ENCODE data around the gene ENC1. TPM values are rescaled to one million over a fixed set of nuclear protein-coding genes. Genes with fewer than 3 reads are reported as not detected.

Gene ENC1
- total RNA-seq, 4 donors from 2014 or later: 7.8 to 22.1 (median 12.9) TPM

DNA sequence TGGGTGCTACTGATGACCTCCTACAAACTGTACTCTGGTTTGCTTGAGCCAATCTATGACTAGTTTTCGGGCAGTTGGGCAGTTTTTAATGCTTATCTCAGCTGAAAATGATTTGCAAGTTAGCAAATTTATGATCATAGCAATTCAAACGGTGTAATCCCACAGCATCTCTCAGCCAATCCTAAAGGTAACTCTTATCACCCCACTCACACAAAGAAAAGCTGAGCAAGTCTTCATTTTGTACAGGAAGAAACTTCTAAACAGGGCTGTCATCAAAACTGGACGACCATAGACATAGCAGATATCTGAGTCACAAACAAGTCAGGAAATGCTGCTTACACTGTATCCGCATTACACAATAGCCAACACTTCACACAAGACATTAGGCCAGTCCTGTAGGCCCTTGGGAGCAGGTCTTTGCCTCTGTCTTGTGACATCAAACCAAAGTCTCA lies 2.6 kb upstream of the ENC1 start:
- TF ChIP-seq, protein P1, sequence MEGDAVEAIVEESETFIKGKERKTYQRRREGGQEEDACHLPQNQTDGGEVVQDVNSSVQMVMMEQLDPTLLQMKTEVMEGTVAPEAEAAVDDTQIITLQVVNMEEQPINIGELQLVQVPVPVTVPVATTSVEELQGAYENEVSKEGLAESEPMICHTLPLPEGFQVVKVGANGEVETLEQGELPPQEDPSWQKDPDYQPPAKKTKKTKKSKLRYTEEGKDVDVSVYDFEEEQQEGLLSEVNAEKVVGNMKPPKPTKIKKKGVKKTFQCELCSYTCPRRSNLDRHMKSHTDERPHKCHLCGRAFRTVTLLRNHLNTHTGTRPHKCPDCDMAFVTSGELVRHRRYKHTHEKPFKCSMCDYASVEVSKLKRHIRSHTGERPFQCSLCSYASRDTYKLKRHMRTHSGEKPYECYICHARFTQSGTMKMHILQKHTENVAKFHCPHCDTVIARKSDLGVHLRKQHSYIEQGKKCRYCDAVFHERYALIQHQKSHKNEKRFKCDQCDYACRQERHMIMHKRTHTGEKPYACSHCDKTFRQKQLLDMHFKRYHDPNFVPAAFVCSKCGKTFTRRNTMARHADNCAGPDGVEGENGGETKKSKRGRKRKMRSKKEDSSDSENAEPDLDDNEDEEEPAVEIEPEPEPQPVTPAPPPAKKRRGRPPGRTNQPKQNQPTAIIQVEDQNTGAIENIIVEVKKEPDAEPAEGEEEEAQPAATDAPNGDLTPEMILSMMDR (IDR thresholded peaks at IDR 0.05): no peak
- DNase-seq (ENCODE audit: low spot score): no peak
- peak; percentile 22 for ATAC-seq (ENCODE audit: low FRiP score)

DNA sequence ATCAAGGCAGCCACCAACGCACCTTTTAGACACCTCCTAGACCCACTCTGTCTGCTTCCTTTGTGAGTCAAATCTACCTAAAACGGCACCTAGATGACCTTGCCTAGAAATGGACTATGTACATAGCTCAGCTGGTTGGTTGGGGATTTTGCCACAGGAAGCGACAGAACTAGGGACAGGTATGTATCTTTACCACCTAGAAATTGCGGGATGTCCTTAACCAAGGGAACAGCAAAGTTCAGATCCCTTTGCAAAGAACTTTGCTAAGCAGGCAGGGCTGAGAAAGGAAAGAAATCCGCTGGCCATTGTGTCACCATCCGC lies 2.0 kb upstream of the ENC1 start:
- no peak for ATAC-seq (ENCODE audit: low FRiP score)
- no peak for DNase-seq (ENCODE audit: low spot score)
- TF ChIP-seq, protein P1 (IDR thresholded peaks at IDR 0.05): no peak

DNA sequence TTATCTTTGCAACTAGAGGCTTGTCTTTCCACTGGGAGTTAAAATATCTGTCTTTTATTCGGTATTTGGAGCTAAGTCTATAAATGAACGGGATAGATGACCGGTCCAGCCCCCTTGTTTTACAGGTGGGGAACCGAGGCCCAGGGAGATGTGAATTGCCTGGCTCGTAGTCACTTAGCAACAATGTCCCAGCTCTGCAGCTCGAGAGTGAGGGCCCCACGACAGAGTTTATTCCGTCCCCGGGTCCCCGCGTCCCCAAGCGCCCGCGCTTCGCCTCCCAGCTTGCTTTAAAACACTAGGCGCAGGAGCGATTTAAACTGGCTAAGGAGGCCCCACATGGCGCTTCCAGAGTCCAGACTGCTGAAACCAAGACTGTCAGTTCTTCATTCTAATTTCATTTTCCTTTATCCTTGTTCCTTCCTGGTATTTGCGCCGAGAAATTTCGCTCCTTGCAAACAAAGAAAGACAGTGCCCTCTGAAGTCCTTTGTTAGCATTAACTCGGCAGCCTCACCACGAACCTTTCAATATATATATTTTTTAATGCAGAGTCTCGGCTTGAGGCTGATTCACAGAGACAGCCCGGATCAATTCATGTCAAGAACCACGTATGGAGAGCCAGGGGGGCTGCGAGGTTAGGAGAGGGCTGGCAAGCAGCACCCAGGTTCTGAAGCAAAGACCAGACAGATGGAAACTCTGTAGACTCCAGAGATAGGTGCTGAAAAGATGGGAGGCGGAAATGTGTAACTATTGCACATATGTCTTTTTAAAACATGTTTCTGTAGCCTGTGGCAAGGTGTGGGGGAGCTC lies 1.4 kb upstream of the ENC1 start:
- peak; percentile 18 for ATAC-seq (ENCODE audit: low FRiP score)
- TF ChIP-seq, protein P1 (IDR thresholded peaks at IDR 0.05): peak in 1 of 3 donors; percentile 2
- no peak for DNase-seq (ENCODE audit: low spot score)

DNA sequence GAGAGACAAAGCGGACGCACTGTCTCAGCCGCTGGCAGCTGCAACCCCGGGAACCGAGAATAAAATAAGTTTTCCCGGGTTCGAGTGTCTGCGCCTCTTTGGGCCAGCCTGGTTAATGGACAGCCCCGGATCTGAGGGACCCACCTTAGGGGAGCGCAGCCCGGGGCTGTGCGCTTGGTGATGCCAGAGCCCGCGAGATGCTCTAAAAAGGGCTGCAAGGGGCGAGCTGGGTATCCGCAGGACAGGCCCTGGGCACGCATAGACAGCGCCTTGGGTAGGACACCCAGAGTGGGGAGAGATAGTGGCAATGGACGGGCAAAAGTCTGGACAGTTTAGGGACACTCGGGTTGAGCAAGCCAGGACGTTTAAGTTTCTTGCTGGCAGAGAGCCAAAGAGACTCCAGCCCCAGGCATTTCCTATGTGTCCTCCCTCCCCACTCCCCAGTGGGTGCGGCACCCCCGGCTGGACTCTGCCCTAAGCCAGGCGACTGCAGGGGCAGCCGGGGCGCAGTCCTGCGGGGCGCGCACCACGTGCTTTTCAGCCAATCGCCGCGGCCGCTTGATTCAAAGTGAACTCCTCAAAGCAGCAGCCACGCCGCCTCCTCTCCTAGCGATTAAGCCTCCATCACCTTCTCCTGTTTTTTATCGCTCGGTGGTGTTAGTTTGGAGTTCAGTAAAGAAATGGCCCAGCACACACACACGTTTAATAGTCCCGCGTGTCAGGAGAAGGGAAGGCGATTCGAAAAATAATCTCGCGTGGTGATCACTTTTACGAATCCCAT lies 616 bp upstream of the ENC1 start:
- TF ChIP-seq, protein P1 (IDR thresholded peaks at IDR 0.05): no peak
- peak; percentile 28 for ATAC-seq (ENCODE audit: low FRiP score)
- DNase-seq (ENCODE audit: low spot score): peak; percentile 42

DNA sequence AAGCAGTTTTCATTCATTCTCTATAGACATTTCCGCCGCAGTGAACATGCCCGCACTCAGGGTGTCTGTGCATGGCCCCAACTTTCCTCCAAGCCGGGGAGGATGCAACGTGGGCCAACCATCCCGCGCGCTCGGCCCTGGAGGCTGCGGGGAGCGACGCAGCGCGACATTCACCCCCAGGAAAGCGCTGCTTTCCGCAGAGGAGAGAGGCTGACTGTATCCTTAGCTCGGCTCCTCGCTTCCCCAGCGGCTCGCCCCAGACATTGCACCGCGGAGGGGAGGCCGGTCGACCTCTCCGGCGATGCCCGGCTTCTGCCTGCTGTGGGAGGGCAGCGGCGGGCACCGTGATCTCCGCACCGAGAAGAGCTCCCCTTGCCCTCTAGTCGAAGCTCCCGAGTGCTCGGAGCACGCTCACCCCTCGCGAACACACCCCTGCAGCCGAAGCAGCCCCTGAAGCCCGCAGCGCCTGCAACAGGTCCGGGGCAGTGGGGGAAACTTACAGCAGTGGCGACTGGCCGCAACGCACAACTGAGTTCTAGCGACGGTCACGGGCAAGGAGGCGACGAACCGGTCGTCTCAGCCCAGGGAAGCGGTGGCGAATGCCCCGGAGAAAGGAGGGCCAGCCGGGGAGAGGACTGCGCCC lies 600 bp downstream of the ENC1 start:
- DNase-seq (ENCODE audit: low spot score): no peak
- TF ChIP-seq, protein P1 (IDR thresholded peaks at IDR 0.05): no peak
- peak; percentile 54 for ATAC-seq (ENCODE audit: low FRiP score)

DNA sequence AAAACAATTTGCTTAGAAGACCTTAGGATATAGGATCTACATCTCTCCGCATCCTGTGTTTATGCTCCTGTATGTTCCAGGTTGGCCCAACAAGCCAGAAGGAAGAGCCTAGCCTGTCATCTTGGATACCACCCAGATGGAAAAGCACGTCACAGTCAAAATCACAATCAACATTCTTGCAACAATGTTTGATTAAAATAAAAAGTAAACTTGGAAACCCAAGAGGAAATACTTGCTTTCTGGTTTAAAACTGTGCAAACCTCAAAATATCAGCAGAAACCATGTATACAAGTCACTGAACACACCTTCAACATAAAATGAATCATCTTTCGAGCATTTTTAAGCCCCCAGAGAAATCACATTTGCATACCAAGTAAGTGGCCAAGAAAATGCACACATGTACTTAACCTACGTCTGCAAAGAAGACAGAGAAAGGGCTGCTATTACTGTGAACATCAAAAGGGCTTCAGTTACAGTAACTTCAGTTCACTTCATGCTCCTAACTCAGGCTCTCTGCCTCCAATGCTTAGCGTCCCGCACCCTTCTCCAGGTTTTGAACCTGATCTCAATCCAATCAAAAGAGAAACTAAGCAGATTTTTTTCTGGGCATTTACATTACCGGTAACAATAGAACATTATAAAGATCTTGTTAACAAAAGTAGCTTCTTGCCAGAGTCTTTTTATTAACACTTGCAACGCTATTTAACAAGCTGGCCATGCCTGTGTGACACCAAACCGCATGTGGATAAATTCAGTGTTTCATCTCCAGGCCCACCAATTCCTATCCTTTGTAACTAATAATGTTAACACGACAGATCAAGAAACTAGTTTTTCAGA lies 1.3 kb downstream of the ENC1 start:
- TF ChIP-seq, protein P1 (IDR thresholded peaks at IDR 0.05): no peak
- ATAC-seq (ENCODE audit: low FRiP score): no peak
- DNase-seq (ENCODE audit: low spot score): no peak
